Activated CD8-positive, alpha-beta memory T cell treated with anti-CD3 and anti-CD28 coated beads for 1 hour (primary cell): ENCODE results near the gene STK35.

Experiments
- DNase-seq, 2 donors: peaks; one replicate each; pipeline ENCODE4 v3.0.0-alpha.2; 2020; ENCODE audit warnings: low read depth in 1 of 2; ENCODE audit errors: extremely low read depth in 1 of 2

STK35 gene

DNA sequence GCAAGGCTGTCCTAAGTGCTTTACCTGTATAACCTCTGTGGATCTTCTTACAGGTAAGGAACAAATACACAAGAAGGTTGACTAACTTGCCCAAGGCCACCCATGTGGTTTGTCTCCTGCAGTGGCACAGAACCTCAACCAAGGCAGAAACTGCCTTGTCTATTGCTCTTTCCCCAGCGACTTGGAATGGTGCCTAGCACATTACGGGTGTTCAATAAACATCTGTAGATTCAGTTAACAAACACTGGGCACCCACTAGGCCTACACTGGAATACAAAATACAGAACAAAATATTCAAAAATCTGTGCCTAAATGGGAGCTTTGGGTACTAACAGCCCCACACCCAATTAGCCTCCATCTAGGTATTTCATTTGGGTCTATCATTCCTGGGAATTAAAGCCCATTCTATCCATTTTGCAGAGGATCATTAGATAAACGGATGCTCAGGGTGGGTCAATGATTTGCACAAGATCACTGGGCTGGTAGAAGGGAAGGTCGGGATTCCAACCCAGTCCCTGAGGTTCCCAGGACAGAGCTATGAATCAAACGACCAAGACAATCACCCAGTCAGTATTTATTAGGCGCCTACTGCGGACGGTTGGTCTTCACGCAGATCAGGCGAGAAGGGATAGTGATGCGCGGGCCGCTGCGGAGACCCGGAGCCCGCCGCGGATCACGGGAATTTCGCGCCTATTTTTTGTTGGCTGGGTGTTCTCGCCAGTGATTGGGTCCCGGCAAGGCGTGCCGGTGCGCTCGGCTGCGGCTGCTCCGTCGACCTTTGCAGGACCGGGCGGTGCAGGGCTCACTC is at the start of gene STK35:
STK35 (plus strand) TSS at position 771 of the 808 bp plus-strand sequence. CDS start 55 bp downstream, outside the sequence.
- no peak for DNase-seq

GRCh38 chr20:2051946-2052345 is 49.7 kb upstream of the STK35 start:
- DNase-seq = no peak

DNA sequence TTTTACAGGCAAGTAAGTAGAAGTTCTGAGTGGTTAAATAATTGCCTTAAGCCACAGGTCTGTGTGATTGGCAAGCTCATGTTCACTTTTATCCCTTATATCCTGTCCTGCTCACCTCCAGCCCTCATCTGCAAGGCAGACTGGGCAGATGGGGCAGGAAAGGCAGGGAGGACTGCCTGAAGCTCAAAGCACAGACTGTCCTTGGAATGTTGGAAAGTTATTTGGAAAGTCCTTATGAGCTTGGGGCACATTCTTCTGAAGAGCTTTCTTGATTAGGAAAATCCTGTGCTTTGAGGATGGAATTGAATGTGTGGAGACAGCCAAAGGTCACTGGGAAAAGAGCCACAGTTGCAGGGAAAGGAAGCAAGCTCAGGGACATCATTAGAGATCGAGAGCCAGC is 48.9 kb upstream of the STK35 start:
- DNase-seq = no peak

DNA sequence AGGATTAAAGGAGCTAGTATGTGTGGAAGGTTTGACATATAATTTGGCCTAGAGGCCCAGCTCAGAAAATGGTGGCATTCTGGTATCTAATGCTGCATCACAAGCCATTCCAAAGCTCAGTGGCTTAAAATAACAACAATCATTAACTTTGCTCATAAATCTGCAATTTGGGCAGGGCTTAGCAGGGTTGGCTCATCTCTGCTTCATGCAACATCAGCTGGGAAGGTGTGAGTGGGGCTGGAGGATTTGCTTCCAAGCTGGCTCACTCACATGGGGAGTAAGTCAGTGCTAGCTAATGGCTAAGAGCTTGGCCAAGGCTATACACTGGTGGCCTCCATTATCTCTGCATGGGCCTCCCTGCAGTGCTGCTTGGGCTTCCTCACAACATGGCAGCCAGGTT is 48.0 kb upstream of the STK35 start:
- no peak for DNase-seq

- no peak for DNase-seq
Observed at GRCh38 chr20:2054911-2055310, 46.7 kb upstream of the STK35 start.

DNA sequence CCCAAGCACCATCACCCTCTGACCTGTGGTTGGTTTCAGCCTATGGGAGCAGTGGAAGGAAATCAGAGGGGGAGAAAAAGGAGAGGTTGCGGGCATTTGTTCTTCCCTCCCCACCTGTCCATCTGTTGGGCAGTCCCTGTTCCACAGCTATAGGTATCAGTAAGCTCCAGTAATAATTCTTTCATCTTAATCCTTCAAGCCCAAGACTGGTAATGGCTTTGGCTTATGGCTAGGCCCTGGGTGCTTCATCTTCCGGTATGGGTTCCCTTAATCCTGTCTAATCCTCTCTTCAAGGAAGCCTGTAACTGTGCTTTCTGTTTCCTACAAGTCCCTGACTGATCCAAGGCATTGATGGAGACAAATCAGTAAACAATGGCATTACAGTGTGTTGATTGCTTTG is 42.2 kb upstream of the STK35 start:
- DNase-seq = no peak

DNA sequence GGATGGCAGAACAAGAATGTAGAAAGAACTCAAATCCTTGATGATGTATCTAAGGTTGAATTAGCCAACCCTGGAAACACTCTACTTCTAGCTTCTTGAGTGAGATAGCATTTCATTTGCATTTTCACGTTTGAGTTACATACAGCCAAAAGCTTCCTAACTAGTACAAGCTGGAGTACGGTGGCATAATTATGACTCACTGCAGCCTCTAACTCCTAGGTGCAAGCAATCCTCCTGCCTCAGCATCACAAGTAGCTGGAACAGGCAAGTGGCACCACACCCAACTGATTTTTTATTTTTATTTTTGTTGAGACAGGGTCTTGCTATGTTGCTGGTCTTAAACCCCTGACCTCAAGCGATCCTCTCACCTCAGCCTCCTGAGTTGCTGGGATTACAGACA is 36.5 kb upstream of the STK35 start:
- DNase-seq = no peak

- DNase-seq = no peak
Observed at GRCh38 chr20:2066461-2067122, 35.0 kb upstream of the STK35 start.

- no peak for DNase-seq
Observed at GRCh38 chr20:2080532-2081224, 20.9 kb upstream of the STK35 start.

GRCh38 chr20:2084703-2085102 is 16.9 kb upstream of the STK35 start:
- no peak for DNase-seq

DNA sequence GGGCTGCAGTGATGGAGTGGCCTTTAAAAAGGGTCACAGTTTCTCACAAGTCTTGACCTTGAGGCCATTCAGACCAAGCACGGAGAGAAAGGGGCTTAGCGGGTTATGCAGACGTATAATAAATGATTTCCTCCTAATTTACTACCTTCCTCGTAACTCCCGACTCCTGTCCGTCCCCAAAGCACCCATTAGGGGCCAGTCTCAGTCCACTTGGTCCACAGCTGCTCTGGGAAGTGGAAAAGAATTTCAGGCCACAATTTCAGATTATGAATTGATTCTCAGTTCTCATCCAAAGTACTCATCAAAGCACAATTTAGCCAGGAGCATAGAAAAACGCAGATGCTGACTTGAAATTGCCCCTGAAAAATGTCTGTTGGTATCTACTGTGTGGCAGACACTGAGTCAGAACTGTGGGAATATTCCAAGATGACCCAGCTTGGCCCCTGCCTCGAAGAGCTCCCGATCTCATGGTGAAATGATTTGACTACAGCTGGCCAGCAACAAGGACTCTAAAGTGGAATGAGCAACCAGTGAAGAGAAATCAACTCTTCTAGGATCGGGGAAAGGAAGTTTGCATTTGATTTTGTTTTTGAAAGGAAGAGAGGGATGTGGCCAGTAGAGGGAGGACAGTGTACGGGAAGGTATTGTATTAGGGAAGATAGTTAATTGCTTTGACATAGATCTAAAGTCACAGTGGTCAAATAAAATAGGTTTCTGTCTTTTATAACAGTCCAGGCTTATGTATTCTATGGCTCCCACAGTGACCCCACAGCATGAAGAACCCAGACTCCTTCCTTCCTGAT is 15.2 kb upstream of the STK35 start:
- DNase-seq = no peak

DNA sequence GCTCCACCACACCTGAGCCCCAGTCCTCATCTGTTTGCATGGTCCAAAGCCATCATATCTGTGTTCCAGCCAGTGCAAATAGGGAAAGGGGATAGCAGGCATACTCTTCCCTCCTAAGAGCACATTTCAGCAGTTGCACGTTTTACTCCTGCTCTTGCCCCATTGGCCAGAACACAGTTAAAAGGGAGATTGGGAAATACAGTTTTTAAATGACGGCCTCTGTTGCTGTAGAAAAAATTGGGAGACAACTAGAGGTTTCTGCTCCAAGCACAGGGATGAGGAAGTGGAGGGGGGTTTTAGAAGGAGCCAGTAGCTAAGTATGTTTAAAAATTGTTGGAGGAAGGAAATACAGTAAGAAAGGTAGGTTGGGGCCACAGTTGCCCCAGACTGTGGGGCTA is 14.6 kb upstream of the STK35 start:
- no peak for DNase-seq

GRCh38 chr20:2088891-2089290 is 12.7 kb upstream of the STK35 start:
- no peak for DNase-seq

DNA sequence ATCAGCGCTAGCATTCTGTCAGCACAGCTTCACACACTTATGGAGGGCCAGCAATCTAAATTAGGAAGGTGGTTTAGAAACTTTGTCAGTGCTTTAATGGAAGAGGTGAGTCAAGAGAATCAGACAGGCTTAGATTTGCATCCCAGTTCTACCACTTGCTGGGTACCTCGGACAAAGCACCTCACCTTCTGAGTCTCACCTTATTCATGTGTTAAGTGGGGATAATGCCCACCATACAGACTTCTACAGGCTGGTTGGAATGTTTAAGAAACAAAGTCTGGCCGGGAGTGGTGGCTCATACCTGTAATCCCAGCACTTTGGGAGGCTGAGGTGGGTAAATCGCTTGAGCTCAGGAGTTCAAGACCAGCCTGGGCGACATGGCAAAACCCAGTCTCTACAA is 12.2 kb upstream of the STK35 start:
- DNase-seq = no peak

DNA sequence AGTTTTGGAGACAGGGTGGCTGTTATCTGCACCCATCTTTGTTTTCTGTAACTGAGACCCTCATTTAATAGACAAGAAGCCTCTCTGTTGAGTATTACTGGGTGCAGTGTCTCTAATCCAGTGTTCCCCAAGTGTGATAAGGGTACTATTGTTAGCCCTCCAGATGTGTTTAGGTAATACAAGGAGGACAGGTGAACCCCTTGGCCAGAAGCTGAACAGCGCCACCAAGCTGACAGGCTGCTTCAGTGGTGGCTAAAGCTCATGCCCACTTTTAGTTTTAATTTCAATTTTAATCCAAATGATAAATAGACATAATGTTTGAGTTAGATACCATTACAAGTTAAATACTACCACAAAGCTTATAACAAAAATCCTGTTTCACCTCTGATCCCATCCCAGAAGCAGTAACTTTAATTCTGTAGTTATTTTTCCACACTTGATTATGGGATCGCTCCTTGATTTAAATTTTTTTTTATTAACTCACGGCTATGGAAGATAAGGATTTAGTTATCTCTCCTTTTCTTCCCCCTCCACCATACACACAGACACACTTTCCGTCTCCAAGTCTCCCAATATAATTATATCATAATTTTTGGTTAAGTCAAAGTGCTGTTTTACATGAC is 8.4 kb upstream of the STK35 start:
- DNase-seq = no peak

DNA sequence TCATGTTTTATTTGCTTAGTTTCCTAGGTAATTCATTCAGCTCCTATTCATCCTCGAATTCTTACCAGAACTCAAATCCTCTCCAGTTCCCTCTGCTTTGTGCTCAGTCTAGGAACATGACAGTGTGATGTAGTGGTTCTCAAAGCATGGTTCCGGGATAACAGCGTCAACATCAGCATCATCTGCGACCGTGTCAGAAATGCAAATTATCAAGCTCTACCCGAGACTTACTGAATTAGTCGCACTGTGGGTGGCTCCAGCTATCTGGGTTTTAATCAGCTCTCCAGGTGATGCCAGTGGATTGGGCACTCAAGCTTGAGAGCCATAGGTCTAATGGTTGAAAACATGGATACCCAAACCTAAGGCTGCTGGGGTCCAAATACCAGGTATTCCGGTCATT is 7.7 kb upstream of the STK35 start:
- no peak for DNase-seq

DNA sequence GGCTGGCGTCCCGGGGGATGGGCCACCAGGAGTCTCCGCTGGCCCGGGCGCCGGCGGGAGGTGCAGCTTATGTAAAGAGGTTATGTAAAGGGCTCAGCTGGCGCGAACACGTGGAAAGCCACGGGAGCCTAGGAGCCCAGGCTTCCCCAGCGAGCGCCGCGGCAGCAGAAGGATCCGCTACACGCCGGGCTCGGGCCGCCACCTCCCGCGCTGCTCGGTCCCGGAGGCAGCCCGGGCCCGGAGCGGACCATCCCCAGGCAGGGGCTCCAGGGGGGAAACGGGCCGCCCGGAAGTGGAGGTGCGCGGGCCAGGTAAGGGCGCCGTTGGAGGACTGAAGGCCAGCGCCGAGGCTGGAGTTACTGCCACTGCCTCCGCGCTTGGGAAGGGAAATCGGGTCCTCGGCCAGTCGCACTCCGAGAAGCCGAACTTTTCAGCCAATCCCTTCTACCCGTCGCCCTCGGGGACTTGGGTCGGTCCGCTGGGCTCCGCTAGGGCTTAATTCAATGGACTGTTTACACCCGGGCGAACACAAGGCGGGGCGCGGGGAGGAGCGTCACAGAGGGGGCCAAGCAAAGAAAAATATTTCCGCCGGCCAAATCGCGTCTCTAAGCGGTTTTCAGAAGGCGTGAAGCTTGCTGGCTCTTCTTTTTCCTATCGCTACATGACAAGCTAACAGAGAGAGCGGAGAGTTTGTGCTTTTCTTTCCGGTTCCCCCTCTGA is 398 bp downstream of the STK35 start:
- DNase-seq = peak; percentile 78

DNA sequence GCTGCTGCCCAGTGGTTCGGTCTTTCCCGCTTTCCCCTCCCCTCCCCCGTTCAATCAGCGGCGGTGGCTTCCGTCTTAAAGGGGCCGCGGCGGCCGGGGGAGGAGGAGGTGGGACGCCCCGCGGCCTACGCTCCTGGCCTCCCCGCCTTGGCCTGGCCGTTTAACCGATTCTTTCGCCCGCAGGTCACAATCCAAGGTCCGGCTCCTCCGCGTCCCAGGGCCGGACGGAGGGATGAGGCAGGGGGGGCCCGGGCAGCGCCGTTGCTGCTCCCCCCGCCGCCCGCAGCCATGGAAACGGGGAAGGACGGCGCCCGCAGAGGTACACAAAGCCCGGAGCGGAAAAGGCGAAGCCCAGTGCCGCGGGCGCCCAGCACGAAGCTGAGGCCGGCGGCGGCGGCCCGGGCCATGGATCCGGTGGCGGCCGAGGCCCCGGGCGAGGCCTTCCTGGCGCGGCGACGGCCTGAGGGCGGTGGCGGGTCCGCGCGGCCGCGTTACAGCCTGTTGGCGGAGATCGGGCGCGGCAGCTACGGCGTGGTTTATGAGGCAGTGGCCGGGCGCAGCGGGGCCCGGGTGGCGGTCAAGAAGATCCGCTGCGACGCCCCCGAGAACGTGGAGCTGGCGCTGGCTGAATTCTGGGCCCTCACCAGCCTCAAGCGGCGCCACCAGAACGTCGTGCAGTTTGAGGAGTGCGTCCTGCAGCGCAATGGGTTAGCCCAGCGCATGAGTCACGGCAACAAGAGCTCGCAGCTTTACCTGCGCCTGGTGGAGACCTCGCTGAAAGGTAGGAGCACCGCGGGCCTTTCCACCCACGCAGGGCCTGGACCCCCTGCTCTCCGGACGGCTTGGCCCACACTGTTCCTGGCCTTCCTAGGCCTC is 1.2 kb downstream of the STK35 start:
- peak; percentile 69 to 75 for DNase-seq
